8988T (cell line): ENCODE results near the gene NDRG4.

Source experiments
- DNase-seq: peaks from one replicate; pipeline ENCODE4 v3.0.0; 2011

NDRG4 gene

DNA sequence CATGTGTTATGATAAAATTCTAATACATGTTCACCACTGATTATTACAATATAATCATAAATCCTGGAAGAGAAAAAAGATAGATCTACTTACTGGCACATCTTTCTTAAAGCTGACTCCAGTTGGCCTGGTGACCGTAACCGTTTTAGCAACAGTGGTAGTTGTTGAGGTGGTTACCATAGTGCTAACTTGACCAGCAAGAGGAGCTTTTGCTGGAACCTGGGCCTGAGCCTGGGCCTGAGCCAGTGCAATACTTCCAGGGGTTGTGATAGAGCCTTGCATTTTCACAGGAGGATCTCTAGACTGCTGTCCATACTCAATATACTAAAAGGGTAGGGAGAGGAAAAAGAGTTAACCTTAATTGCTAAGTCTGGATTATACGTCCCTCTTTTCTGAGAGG lies 51.6 kb downstream of the NDRG4 start:
- DNase-seq: no peak

DNA sequence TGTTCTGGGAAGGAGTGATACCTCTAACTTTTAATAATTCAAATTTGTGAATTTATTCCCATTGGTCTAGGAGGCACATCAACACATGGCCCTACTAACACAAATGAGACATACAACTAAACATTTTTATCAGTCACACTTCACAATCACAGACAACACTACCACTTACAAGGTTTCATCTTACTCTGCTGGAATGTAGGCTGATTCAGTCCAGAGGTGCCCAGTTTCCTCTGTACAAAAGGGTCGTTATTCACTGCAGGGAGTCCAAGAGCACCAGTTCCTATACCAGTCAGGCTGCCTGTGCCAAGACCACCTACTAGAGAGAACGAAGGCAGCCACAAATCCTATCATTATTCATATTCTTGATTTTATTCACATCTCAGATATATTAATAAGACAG lies 56.7 kb downstream of the NDRG4 start:
- no peak for DNase-seq
